Mammary epithelial cell (primary cell): Measurements from ENCODE around the gene ADGRV1.

Source experiments
- EZH2 ChIP-seq: IDR thresholded peaks from 2 replicates; pipeline ENCODE4 v1.6.1; 2012; ENCODE audit warnings: low read length, inconsistent platforms, borderline replicate concordance
- TF ChIP-seq, protein P1 (sequence below), 2 donors: IDR thresholded peaks in 1 of 2; conservative IDR thresholded peaks in 1 of 2; 2 replicates each; pipeline ENCODE4 v1.5.1; 2011 to 2012; ENCODE audit warnings: inconsistent platforms in 2 of 2, low read length in 2 of 2, mild to moderate bottlenecking in 2 of 2, control low read depth in 1 of 2, low read depth in 1 of 2; ENCODE audit not compliant: insufficient read depth in 1 of 2; ENCODE audit errors: extremely low read depth in 1 of 2

DNA sequence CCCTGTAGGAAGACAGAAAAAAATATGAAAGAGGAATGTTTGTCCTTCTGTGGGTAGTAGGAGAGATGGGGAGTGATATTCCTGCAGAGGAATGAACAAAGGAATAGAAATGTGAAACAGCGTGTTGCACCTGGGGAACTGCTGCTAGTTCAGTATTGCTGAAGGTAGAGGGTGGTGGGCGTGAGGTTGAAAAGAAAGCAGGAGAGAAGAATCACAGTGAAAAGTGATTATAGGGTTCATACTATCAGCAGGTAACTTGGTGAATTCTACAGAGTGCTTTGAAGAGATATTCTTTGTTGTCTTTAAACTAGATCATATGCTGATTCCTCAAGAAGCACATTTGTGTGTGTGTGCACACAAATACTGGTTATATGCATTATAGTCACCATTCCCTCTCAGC, 95.6 kb downstream of the ADGRV1 start:
- TF ChIP-seq, protein P1, sequence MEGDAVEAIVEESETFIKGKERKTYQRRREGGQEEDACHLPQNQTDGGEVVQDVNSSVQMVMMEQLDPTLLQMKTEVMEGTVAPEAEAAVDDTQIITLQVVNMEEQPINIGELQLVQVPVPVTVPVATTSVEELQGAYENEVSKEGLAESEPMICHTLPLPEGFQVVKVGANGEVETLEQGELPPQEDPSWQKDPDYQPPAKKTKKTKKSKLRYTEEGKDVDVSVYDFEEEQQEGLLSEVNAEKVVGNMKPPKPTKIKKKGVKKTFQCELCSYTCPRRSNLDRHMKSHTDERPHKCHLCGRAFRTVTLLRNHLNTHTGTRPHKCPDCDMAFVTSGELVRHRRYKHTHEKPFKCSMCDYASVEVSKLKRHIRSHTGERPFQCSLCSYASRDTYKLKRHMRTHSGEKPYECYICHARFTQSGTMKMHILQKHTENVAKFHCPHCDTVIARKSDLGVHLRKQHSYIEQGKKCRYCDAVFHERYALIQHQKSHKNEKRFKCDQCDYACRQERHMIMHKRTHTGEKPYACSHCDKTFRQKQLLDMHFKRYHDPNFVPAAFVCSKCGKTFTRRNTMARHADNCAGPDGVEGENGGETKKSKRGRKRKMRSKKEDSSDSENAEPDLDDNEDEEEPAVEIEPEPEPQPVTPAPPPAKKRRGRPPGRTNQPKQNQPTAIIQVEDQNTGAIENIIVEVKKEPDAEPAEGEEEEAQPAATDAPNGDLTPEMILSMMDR (conservative IDR thresholded peaks at IDR 0.05 in 1 of 2, IDR thresholded peaks at IDR 0.05 in 1 of 2; ENCODE audit: extremely low read depth in 1 of 2, insufficient read depth in 1 of 2, low read depth in 1 of 2, low read length in 2 of 2): no peak
- TF ChIP-seq EZH2: no peak
